ENCODE data around the gene PIGH.

GRCh38 chr14:67579636-67580035 lies 20.4 kb downstream of the PIGH start:
- TF ChIP-seq CTCF (IDR thresholded peaks at IDR 0.05) = no peak
- no peak for TF ChIP-seq POLR2A (IDR thresholded peaks at IDR 0.05)
- no peak for TF ChIP-seq POLR2AphosphoS5 (IDR thresholded peaks at IDR 0.05)

Measured in transverse colon (tissue), 4 donors.